Measurements from ENCODE around the gene FCRL4. TPM values are rescaled to one million over a fixed set of nuclear protein-coding genes. Genes with fewer than 3 reads are reported as not detected.

FCRL4 gene
- polyA plus RNA-seq (2012; ENCODE audit: low read depth, missing spikeins), result 0.58 TPM

DNA sequence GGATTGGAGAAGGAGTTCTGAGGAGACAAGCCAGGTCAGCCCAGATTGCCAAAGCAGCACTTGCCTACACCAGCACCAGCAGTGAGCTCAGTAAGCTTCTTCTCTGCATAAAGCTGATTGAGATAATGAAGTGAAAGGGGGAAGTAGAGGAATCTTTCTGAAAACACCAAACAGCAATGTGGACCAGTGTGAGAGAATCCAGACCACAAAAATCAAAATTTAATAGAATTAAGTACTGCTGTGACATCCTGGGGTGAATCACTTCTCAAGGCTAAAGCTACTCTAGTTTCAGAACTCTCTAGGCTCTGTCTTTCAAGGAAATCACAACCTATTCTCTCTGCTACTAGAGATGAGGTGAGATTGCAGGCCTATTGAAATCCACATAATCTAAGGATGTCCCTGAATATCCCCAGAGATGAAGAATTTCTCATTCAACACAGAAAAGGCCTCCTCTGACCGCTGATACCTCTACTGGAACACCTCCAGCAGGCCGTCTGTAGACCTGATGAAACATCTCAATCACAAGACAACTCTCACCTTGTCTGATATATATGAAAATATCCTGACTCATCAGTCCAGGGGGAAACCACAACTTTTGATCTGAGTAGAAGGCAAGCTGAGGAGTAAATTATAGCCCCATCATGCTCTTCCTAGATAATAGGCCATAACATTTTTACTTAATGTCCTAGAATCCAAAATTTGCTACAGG, at the start of gene FCRL4:
Gene FCRL4, minus strand, starts transcription at position 127 of the 709 bp plus-strand sequence. CDS start 141 bp downstream, outside the sequence.
- TF ChIP-seq POLR2A (IDR thresholded peaks at IDR 0.05; ENCODE audit: low read depth, low read length), result no peak
- TF ChIP-seq SPI1 (IDR thresholded peaks at IDR 0.05; ENCODE audit: low read depth, low read length), result peak; percentile 46; the same call in 1 of the 2 replicates
- no peak for DNase-seq (ENCODE audit: insufficient read length, low spot score)
- peak; percentile 52 for FAIRE-seq

DNA sequence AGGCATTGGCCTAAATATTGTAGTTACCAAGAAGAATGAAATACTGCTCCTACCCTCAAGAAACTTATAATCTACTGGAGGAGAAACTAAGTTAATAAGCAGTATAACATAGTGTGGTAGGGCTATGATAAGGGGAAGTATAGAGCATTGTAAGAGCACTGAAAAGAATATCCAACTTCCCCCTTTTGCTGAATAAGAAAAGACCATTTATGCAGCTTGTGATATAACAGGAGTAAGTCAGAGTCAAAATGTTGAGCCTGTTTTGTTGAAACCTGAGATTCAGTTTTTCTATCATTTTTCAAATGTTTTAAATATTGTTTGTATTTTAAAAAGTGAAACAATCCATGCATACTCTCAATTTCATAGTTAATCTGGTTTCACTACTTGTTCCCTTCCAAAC, 48.3 kb upstream of the FCRL4 start:
- no peak for TF ChIP-seq POU2F2 (IDR thresholded peaks at IDR 0.05; ENCODE audit: low read depth, low read length)
- no peak for TF ChIP-seq POLR2A (IDR thresholded peaks at IDR 0.05; ENCODE audit: low read depth, low read length)
- no peak for TF ChIP-seq SPI1 (IDR thresholded peaks at IDR 0.05; ENCODE audit: low read depth, low read length)
- no peak for TF ChIP-seq TAF1 (IDR thresholded peaks at IDR 0.05; ENCODE audit: low read depth, low read length)
- no peak for TF ChIP-seq PAX5 (IDR thresholded peaks at IDR 0.05; ENCODE audit: insufficient read depth, low read length, severe bottlenecking)
- TF ChIP-seq POLR2AphosphoS5 (IDR thresholded peaks at IDR 0.05; ENCODE audit: low read depth, low read length), result no peak
- DNase-seq (ENCODE audit: insufficient read length, low spot score) (no peak), FAIRE-seq (no peak)

DNA sequence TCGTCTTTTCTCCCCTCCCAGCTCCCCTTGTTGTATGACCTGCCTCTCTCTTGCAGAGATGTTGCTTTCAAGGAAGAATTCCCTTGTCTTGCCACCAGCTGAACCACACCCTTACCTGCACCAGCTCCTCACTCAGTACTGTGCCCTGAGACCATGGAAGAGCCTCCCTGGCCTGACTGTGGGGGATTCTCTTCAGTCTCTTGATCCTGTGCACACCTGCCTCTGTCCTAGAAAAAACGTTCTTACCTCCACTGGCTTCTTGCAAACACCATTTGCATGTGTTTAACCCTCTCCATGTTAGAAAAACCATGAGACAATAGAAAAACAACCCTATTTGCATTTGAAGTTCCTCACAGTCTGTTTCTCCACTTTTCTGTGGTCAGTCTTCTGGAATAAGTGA, 43.3 kb upstream of the FCRL4 start:
- DNase-seq (ENCODE audit: insufficient read length, low spot score) (no peak), FAIRE-seq (no peak)
- no peak for TF ChIP-seq PAX5 (IDR thresholded peaks at IDR 0.05; ENCODE audit: insufficient read depth, low read length, severe bottlenecking)
- TF ChIP-seq POLR2A (IDR thresholded peaks at IDR 0.05; ENCODE audit: low read depth, low read length), result no peak
- no peak for TF ChIP-seq POU2F2 (IDR thresholded peaks at IDR 0.05; ENCODE audit: low read depth, low read length)
- no peak for TF ChIP-seq SPI1 (IDR thresholded peaks at IDR 0.05; ENCODE audit: low read depth, low read length)
- TF ChIP-seq POLR2AphosphoS5 (IDR thresholded peaks at IDR 0.05; ENCODE audit: low read depth, low read length), result no peak
- TF ChIP-seq TAF1 (IDR thresholded peaks at IDR 0.05; ENCODE audit: low read depth, low read length), result no peak

DNA sequence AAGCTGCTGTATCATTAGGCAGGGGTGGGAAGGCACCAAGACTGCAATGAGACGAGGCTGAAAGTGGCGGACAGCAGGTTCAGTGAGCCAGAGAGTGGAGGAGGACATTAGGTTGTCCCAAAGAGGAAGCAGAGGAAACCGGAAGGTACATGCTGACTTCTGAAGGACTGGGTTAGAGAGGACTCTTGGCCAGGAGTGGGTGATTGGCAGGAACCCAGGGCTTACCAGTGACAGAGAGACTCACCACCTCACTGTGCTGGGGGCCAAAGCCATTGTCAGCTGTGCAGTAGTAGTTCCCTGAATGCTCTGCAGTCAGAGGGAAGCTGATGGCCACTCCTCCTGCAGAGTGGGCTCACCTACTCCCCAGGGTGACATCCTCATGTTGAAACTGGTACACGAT, 41.9 kb upstream of the FCRL4 start:
- no peak for DNase-seq (ENCODE audit: insufficient read length, low spot score)
- no peak for FAIRE-seq

DNA sequence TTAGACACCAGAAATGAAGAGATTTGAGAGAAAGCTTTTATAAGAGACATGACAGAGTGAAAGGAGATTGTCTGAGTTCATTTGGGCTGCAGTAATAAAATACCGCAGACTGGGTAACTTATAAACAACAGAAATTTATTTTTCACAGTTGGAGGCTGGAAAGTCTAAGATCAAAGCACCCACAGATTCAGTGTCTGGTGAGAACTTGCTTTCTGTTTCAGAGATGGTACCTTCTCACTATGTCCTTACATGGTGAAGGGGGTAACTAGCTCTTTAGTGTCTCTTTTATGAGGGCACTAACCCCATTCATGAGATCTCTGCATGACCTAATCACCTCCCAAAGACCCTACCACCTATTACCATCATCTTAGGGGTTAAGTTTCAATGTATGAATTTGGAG, 30.9 kb upstream of the FCRL4 start:
- DNase-seq (ENCODE audit: insufficient read length, low spot score) (no peak), FAIRE-seq (no peak)
- TF ChIP-seq SPI1 (IDR thresholded peaks at IDR 0.05; ENCODE audit: low read depth, low read length), result no peak

More for the DNA sequence above, 41.9 kb upstream of the FCRL4 start:
- TF ChIP-seq POLR2AphosphoS5 (IDR thresholded peaks at IDR 0.05; ENCODE audit: low read depth, low read length) (no peak), SPI1 (IDR thresholded peaks at IDR 0.05; ENCODE audit: low read depth, low read length) (no peak), POLR2A (IDR thresholded peaks at IDR 0.05; ENCODE audit: low read depth, low read length) (no peak), PAX5 (IDR thresholded peaks at IDR 0.05; ENCODE audit: insufficient read depth, low read length, severe bottlenecking) (no peak), TAF1 (IDR thresholded peaks at IDR 0.05; ENCODE audit: low read depth, low read length) (no peak), POU2F2 (IDR thresholded peaks at IDR 0.05; ENCODE audit: low read depth, low read length) (no peak)

DNA sequence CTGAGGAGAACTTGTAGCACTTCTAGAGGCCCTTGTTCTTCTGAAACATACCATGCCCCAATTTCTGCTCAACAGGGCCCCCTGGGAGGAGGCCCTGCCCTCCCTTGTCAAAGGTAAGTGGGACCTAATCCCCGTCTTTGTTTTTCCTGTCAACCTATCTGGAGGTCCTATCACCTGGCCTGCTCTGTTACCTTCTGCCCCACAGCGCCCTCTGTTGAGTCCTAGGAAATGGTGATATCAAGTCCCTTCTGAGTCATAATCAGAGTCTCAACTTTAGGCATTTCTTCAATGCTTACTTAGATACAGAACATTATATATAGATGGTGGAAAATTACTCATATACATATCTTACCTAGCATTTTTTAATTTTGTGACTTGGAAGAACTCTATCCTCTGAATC, 28.2 kb upstream of the FCRL4 start:
- DNase-seq (ENCODE audit: insufficient read length, low spot score) (peak; percentile 8), FAIRE-seq (peak; percentile 64)
- no peak for TF ChIP-seq POLR2AphosphoS5 (IDR thresholded peaks at IDR 0.05; ENCODE audit: low read depth, low read length)
- no peak for TF ChIP-seq PAX5 (IDR thresholded peaks at IDR 0.05; ENCODE audit: insufficient read depth, low read length, severe bottlenecking)
- no peak for TF ChIP-seq POLR2A (IDR thresholded peaks at IDR 0.05; ENCODE audit: low read depth, low read length)
- no peak for TF ChIP-seq SPI1 (IDR thresholded peaks at IDR 0.05; ENCODE audit: low read depth, low read length)
- no peak for TF ChIP-seq POU2F2 (IDR thresholded peaks at IDR 0.05; ENCODE audit: low read depth, low read length)
- TF ChIP-seq TAF1 (IDR thresholded peaks at IDR 0.05; ENCODE audit: low read depth, low read length), result no peak

DNA sequence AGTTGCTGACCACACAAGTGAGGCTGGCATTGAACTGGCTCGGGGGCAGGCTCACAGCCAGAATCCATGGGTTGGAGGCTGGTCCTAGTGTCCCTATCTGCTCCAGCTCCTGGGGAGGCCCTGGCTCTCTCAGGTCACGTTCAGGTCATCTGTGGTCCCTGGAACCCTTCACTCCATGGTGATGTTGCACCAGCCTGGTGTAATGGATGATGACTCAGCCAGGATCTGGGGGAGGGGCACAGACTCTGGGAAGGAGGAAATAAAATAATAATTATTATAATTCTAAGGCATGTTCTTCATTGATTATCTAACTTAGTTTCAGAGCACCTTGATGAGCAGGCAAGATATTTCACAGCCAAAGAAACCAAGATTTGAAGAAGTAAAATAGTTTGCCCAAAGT, 26.6 kb upstream of the FCRL4 start:
- FAIRE-seq (no peak), DNase-seq (ENCODE audit: insufficient read length, low spot score) (no peak)
- TF ChIP-seq POLR2A (IDR thresholded peaks at IDR 0.05; ENCODE audit: low read depth, low read length), result no peak
- no peak for TF ChIP-seq PAX5 (IDR thresholded peaks at IDR 0.05; ENCODE audit: insufficient read depth, low read length, severe bottlenecking)
- TF ChIP-seq TAF1 (IDR thresholded peaks at IDR 0.05; ENCODE audit: low read depth, low read length), result no peak
- no peak for TF ChIP-seq POU2F2 (IDR thresholded peaks at IDR 0.05; ENCODE audit: low read depth, low read length)
- no peak for TF ChIP-seq SPI1 (IDR thresholded peaks at IDR 0.05; ENCODE audit: low read depth, low read length)
- no peak for TF ChIP-seq POLR2AphosphoS5 (IDR thresholded peaks at IDR 0.05; ENCODE audit: low read depth, low read length)

DNA sequence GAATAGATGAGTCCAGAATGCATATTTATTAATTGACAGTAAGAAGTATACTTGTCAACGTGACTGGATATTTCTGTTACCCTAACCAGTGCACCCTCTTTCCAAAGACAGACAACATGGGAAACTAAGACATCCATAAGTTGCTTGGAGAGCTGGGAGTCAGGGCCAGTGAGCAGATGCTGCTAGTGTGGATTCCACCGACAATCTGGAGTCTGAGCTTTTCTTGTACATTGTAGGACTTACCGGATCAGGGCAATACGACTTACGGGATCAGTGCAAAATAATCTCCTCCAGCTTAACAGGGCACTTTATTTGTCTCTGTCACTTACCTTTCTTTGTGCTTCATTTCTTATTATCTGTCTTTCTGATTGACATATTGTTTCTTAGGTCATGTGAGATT, 24.6 kb upstream of the FCRL4 start:
- DNase-seq (ENCODE audit: insufficient read length, low spot score) (no peak), FAIRE-seq (no peak)
- TF ChIP-seq SPI1 (IDR thresholded peaks at IDR 0.05; ENCODE audit: low read depth, low read length) (no peak), TAF1 (IDR thresholded peaks at IDR 0.05; ENCODE audit: low read depth, low read length) (no peak), POLR2A (IDR thresholded peaks at IDR 0.05; ENCODE audit: low read depth, low read length) (no peak), PAX5 (IDR thresholded peaks at IDR 0.05; ENCODE audit: insufficient read depth, low read length, severe bottlenecking) (no peak), POLR2AphosphoS5 (IDR thresholded peaks at IDR 0.05; ENCODE audit: low read depth, low read length) (no peak), POU2F2 (IDR thresholded peaks at IDR 0.05; ENCODE audit: low read depth, low read length) (no peak)

DNA sequence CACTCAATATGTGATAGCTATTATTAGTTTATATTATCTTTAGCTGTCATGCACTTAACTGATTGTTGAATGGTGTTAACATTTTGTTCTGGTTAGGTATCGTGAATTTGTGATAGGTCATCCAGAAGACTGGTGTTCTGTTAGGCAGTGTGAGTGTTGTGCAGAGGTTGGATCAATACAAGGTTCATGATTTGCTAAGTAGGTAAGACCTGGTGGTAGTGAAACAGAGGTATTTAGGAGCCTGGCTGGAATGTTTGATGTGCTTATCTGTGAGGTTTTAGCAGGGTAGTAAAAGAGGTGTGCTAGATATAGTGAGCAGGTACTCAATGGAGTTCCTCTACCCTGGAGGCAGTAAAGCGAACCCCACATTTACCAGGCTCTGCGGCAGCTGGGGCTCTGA, 20.3 kb upstream of the FCRL4 start:
- FAIRE-seq, result no peak
- DNase-seq (ENCODE audit: insufficient read length, low spot score), result no peak

DNA sequence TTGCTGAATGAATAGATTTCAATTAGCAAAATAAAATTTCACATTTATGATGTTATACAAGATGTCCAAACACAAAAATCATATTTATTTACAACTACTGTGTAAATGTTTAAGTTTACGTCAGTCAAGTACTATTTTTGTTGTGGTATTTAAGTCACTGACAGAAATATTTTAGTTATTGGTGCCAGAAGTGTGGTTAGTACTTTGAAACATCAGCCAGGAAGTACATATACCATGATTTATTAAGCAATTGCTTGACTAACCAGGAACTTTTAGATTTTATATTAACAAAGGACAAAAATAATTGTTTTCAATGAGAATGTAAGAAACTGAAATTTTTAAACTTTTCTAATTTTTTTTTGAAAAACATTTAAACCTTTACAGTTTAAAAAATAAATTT, 2.4 kb upstream of the FCRL4 start:
- DNase-seq (ENCODE audit: insufficient read length, low spot score) (no peak), FAIRE-seq (no peak)
- TF ChIP-seq SPI1 (IDR thresholded peaks at IDR 0.05; ENCODE audit: low read depth, low read length) (no peak), PAX5 (IDR thresholded peaks at IDR 0.05; ENCODE audit: insufficient read depth, low read length, severe bottlenecking) (no peak), POLR2AphosphoS5 (IDR thresholded peaks at IDR 0.05; ENCODE audit: low read depth, low read length) (no peak), POU2F2 (IDR thresholded peaks at IDR 0.05; ENCODE audit: low read depth, low read length) (no peak), TAF1 (IDR thresholded peaks at IDR 0.05; ENCODE audit: low read depth, low read length) (no peak), POLR2A (IDR thresholded peaks at IDR 0.05; ENCODE audit: low read depth, low read length) (no peak)

More for the DNA sequence above, 20.3 kb upstream of the FCRL4 start:
- TF ChIP-seq POU2F2 (IDR thresholded peaks at IDR 0.05; ENCODE audit: low read depth, low read length), result no peak
- TF ChIP-seq POLR2AphosphoS5 (IDR thresholded peaks at IDR 0.05; ENCODE audit: low read depth, low read length), result no peak
- TF ChIP-seq TAF1 (IDR thresholded peaks at IDR 0.05; ENCODE audit: low read depth, low read length), result no peak
- TF ChIP-seq POLR2A (IDR thresholded peaks at IDR 0.05; ENCODE audit: low read depth, low read length), result no peak
- TF ChIP-seq SPI1 (IDR thresholded peaks at IDR 0.05; ENCODE audit: low read depth, low read length), result no peak
- no peak for TF ChIP-seq PAX5 (IDR thresholded peaks at IDR 0.05; ENCODE audit: insufficient read depth, low read length, severe bottlenecking)
